Heart left ventricle (tissue), 16 donors: ENCODE results near the gene PROZ. TPM values are rescaled to one million over a fixed set of nuclear protein-coding genes. Genes with fewer than 3 reads are reported as not detected.

ENCODE experiments used
- ATAC-seq, 4 donors: fragments of 200-7000 bp; cut with Tn5 transposase; one replicate each; pipeline ENCODE4 v1.9.1; 2020 to 2022; ENCODE audit warnings: moderate library complexity in 4 of 4, mild to moderate bottlenecking in 3 of 4, moderate number of reproducible peaks in 1 of 4
- DNase-seq, 5 donors: peaks; one replicate each; pipeline ENCODE4 v3.0.0-alpha.2; 2020
- H3K27ac ChIP-seq, 12 donors: fragments of 200-600 bp; sonication (generic) in 4 of 12; one replicate each; pipeline versions ENCODE4 v1.5.0 to v1.8.0; 2016 to 2022; ENCODE audit warnings: mild to moderate bottlenecking in 2 of 12
- H3K27me3 ChIP-seq, 9 donors: fragments of 200-600 bp; sonication (generic) in 2 of 9; one replicate each; pipeline versions ENCODE4 v1.5.1 to v1.8.0; 2016 to 2022; ENCODE audit warnings: mild to moderate bottlenecking in 3 of 9
- H3K36me3 ChIP-seq, 9 donors: fragments of 200-600 bp; sonication (generic) in 2 of 9; one replicate each; pipeline versions ENCODE4 v1.5.0 to v1.8.0; 2018 to 2022; ENCODE audit warnings: mild to moderate bottlenecking in 2 of 9
- H3K4me1 ChIP-seq, 12 donors: fragments of 200-600 bp; sonication (generic) in 4 of 12; one replicate each; pipeline versions ENCODE4 v1.5.0 to v1.8.0; 2016 to 2022; ENCODE audit warnings: mild to moderate bottlenecking in 3 of 12
- H3K4me3 ChIP-seq, 12 donors: fragments of 200-600 bp; sonication (generic) in 4 of 12; one replicate each; pipeline versions ENCODE4 v1.5.0 to v1.8.0; 2017 to 2022; ENCODE audit warnings: mild to moderate bottlenecking in 9 of 12, moderate library complexity in 4 of 12
- H3K9me3 ChIP-seq, 12 donors: fragments of 200-600 bp; sonication (generic) in 4 of 12; one replicate each; pipeline versions ENCODE4 v1.5.0 to v1.8.0; 2016 to 2022; ENCODE audit warnings: mild to moderate bottlenecking in 1 of 12
- CTCF ChIP-seq, 12 donors: fragments of 200-600 bp; sonication (generic) in 4 of 12; IDR thresholded peaks; one replicate each; pipeline versions ENCODE4 v1.5.0 to v1.8.0; 2018 to 2022; ENCODE audit warnings: antibody characterized with exemption in 12 of 12, mild to moderate bottlenecking in 5 of 12
- POLR2A ChIP-seq, 2 donors: fragments of 450-650 bp; IDR thresholded peaks; one replicate each; pipeline ENCODE4 v1.6.1; 2017; ENCODE audit warnings: antibody characterized with exemption in 2 of 2, mild to moderate bottlenecking in 2 of 2, moderate library complexity in 2 of 2
- WGBS, 4 donors: extraction: QIAGEN DNeasy Blood & Tissue Kit in 2 of 4; methylation state at CpG; one replicate each; pipeline versions ENCODE4 v1.1.5 to v1.1.7; 2013 to 2018; 5-methylcytosine and 5-hydroxymethylcytosine counted together
- intact Hi-C, 10 donors: fragments of 100-400 bp; cut with DNase I; formaldehyde crosslinking; loops; one replicate each; pipeline versions ENCODE4 v1.11.1 to v1.14.2; 2022
- polyA plus RNA-seq, 2 donors: library from polyadenylated mRNA; stranded (reverse); fragments of 200-250 nt; gene quantifications; one replicate each; pipeline ENCODE4 v1.2.3, GENCODE V29; 2013
- total RNA-seq, 9 donors: library from RNA; depleted of rRNA in 2 of 9; stranded (reverse); fragments of >200 nt in 2 of 9; fragmentation: NEBNext Ultra II Directional in 3 of 9; extraction: Animal tissue kit (Norgen Biotek cat#: 25700) in 3 of 9; gene quantifications; one replicate each; pipeline versions ENCODE4 v1.1.0 to v1.2.4, GENCODE V29; 2016 to 2023
- donor health status: ischemic (EF 13 %, LVEDD 7.1; RV severe dilation, severe dysfunction).
- donor health status: healthy with polysubstance abuse.
- donor health status: DM: no; HTN: yes; CAD: no.
- donor health status: DM: no; HTN: no; CAD: no.
- donor health status: ischemic (EF 25% LVEDD 6.9; RV normal size, moderate dysfunction).
- donor health status: ischemic (EF 25% LVEDD 5.7; RV mildly dilated, moderate dysfunction).
- donor health status: healthy.
- donor health status: DM: yes; HTN: yes; CAD: no.
- donor health status: ischemic (EF 35%, LVEDD 5.7; RV mildly dilated, moderate dysfunction).
- donor health status: nonischemic (EF 11% LVEDD 7.7; RV severe dilation, severe dysfunction).
- donor health status: DM: yes; HTN: yes; CAD: no.
- donor health status: PGD.
- donor health status: ischemic (EF 29% LVEDD 5.4; RV normal size, mild dysfunction).
- donor health status: nonischemic (EF 23%, LVEDD 6.1; RV moderate dilation, normal function).

PROZ gene
- total and polyA plus RNA-seq, 11 donors: not detected

DNA sequence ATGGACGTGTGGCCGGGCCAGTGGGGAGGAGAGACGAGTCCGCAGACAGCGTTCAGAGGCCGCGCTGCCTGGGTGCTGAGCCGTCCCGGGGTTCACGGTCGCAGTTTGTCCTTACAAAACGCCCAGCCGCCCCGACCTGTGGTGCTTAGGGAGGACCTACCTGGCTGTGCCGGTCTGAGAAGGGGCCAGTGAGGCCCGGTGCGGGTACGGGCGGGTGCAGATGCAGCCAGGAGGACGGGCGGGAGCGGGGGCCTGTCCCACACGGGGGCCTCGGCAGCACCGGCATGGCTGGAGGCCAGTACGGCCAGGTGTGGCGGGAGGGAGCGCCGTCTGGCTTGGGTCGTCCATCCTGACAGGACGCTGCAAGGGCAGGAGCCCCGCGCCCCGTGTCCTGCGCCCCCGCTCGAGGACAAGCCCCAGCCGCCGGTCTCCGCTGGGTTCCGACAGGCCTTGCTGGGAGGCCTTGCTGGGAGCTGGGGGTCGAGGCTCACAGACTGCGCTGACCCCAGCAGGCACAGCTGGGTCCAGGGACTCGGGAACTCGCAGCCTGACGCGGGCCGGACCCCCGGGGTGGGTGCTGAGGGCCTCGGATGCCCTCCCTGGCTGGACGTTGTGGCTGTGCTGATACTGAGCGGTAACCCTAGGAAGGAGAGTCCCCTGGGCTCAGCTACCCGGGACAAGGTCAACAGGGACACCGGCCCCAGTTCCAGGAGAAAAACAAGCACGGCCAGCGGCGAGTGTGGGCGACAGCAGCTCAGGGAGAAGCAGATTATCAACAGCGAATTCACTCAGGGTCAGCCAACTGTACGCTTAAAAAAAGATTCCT lies 5.3 kb upstream of the PROZ start:
- TF ChIP-seq CTCF (IDR thresholded peaks at IDR 0.05) (no peak), POLR2A (IDR thresholded peaks at IDR 0.05) (no peak)
- H3K9me3 ChIP-seq: no peaks in the 10 kb centered on the region

DNA sequence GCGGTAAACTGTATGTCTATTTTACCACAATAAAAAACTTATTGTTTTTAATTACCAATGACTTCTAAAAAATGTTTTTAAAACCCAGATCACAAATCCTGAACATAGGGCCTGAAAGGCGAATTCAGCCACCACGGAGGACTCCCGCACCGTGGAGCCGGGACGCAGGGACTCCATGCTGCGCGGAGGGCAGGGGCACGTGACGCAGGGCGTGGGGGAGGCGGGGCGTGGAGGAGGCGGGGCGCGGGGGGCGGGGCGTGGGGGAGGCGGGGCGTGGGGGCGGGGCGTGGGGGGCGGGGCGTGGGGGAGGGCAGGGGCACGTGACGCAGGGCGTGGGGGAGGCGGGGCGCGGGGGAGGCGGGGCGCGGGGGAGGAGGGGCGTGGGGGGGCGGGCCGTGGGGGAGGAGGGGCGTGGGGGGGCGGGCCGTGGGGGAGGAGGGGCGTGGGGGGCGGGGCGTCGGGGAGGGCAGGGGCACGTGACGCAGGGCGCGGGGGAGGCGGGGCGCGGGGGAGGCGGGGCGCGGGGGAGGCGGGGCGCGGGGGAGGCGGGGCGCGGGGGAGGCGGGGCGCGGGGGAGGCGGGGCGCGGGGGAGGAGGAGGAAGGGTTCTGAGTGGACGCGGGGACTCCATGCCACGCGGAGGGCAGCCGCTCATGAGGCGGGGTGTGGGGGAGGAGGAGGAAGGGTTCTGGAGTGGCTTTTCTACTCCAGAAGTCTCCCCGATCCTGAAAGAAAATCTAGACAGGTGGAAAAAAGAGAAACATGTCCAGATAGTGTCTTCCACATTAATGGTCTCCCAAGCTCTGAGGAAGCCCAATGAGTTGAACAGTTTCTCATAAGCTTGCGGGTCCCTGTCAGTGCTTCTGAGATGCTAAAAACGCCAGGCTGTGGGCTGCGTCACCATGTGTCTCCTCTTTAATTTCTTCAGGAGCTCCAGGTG lies 4.4 kb upstream of the PROZ start:
- WGBS, 4 donors: 7 to 10% (median 8%) methylated on average over 18 to 41 of the region's 76 CpGs
- Histone ChIP-seq H3K27me3 (peaks cover 0 to 7% (median 0%) of the 10 kb centered on the region in 9 donors), H3K36me3 (no peaks in the 10 kb centered on the region), H3K4me3 (peak overlapping the region; percentile 31 to 68 (median 53)), H3K9me3 (no peaks in the 10 kb centered on the region), H3K4me1 (peaks cover 3 to 24% (median 14%) of the 10 kb centered on the region in 12 donors), H3K27ac (peak overlapping the region; percentile 58 to 95 (median 88))
- peak in 1 of 12 donors; percentile 14 for TF ChIP-seq CTCF (IDR thresholded peaks at IDR 0.05)
- TF ChIP-seq POLR2A (IDR thresholded peaks at IDR 0.05): peak in 1 of 2 donors; percentile 40
- intact Hi-C loops: loop anchor here in 3 of 10 donors (2.0 to 10.0 kb wide), 3 partner anchors 51 to 53 kb away; partner anchors contain the start of genes CUL4A (in 2 of the 3) and PCID2 (in 2 of the 3)
- ATAC-seq (peak; percentile 71 to 89 (median 80)), DNase-seq (peak; percentile 83 to 91 (median 85))

More for the DNA sequence above, 5.3 kb upstream of the PROZ start:
- intact Hi-C loops: loop anchor here in 2 of 10 donors (5.0 to 10.0 kb wide), 2 partner anchors 52 to 54 kb away; partner anchors contain the start of genes CUL4A (in 2 of the 2) and PCID2 (in 2 of the 2)
- Histone ChIP-seq H3K4me1 (peaks cover 3 to 24% (median 14%) of the 10 kb centered on the region in 12 donors), H3K27me3 (peaks cover 0 to 7% (median 0%) of the 10 kb centered on the region in 9 donors), H3K27ac (peak overlapping the region; percentile 58 to 95 (median 88)), H3K36me3 (no peaks in the 10 kb centered on the region), H3K4me3 (peak overlapping the region; percentile 31 to 68 (median 53))
- WGBS, 4 donors: 9 to 22% (median 11%) methylated on average over 32 to 60 of the region's 60 CpGs
- peak; percentile 45 to 63 (median 62) for ATAC-seq
- peak; percentile 50 to 78 (median 71) for DNase-seq

- Histone ChIP-seq H3K4me1 (peaks cover 3 to 24% (median 14%) of the 10 kb centered on the region in 12 donors), H3K27ac (no peak overlapping the region), H3K36me3 (no peaks in the 10 kb centered on the region), H3K27me3 (peaks cover 0 to 12% (median 0%) of the 10 kb centered on the region in 9 donors), H3K4me3 (no peak overlapping the region), H3K9me3 (no peaks in the 10 kb centered on the region)
- intact Hi-C loops: loop anchor here in 4 of 10 donors (2.0 to 10.0 kb wide), 4 partner anchors 47 to 52 kb away; partner anchors contain the start of genes CUL4A (in 2 of the 4) and PCID2 (in 2 of the 4)
- 85 to 92% (median 87%) methylated on average over 3 of the region's 3 CpGs for WGBS, 4 donors
- no peak for TF ChIP-seq POLR2A (IDR thresholded peaks at IDR 0.05)
- ATAC-seq: no peak
- no peak for DNase-seq
Observed at GRCh38 chr13:113155201-113155600, 3.2 kb upstream of the PROZ start.

DNA sequence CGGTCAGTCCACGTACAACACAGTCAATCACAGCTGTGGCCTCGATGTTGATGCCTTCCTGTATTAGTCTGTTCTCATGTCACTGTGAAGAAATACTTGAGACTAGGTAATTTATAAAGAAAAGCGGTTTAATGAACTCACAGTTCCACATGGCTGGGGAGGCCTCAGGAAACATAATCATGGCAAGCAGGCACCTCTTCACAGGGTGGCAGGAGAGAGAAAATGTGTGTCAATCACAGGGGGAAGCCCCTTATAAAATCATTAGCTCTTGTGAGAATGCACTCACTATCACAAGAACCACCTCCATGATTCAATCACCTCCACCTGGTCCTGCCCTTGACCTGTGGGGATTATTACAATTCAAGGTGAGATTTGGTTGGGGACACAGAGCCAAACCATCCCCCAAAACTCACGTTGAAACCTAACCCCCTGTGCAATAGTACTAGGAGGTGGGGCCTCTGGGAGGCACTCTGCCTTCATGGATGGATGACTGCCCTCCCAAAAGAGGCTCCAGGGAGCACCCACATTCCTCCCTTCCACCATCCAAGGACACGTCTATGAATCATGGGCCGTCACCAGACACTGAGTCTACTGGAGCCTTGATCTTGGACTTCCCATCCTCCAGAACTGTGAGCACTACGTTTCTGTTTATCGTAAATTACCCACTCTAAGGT lies 2.3 kb upstream of the PROZ start:
- H3K4me3 ChIP-seq: no peak overlapping the region
- 83 to 92% (median 90%) methylated on average over 9 of the region's 9 CpGs for WGBS, 4 donors
- peaks cover 3 to 24% (median 14%) of the 10 kb centered on the region in 12 donors for H3K4me1 ChIP-seq
- intact Hi-C loops: loop anchor here in 4 of 10 donors (2.0 to 10.0 kb wide), 4 partner anchors 46 to 51 kb away; partner anchors contain the start of genes CUL4A (in 2 of the 4) and PCID2 (in 2 of the 4)
- H3K36me3 ChIP-seq: no peaks in the 10 kb centered on the region
- H3K27ac ChIP-seq: no peak overlapping the region
- no peak for TF ChIP-seq CTCF (IDR thresholded peaks at IDR 0.05)
- no peak for TF ChIP-seq POLR2A (IDR thresholded peaks at IDR 0.05)
- H3K27me3 ChIP-seq: peaks cover 0 to 17% (median 7%) of the 10 kb centered on the region in 9 donors
- ATAC-seq (no peak), DNase-seq (no peak)
- no peaks in the 10 kb centered on the region for H3K9me3 ChIP-seq
